PFSK-1 (cell line): ENCODE data around the gene TMEM140.

Experiments used
- FOXP2 ChIP-seq: optimal IDR thresholded peaks from 2 replicates; pipeline ENCODE3; 2011; ENCODE audit warnings: borderline replicate concordance, control low read depth, inconsistent platforms; ENCODE audit not compliant: insufficient read depth; ENCODE audit errors: extremely low read length, extremely low read depth
- POLR2AphosphoS5 ChIP-seq: IDR thresholded peaks from 2 replicates; pipeline ENCODE4 v1.6.1; 2012; ENCODE audit warnings: low read depth, mild to moderate bottlenecking, control low read depth, low read length, moderate library complexity
- SIN3A ChIP-seq: IDR thresholded peaks from 2 replicates; pipeline ENCODE4 v1.6.1; 2012; ENCODE audit warnings: mild to moderate bottlenecking, low read length, moderate library complexity, borderline replicate concordance; ENCODE audit not compliant: insufficient read depth
- TAF1 ChIP-seq: IDR thresholded peaks from 2 replicates; pipeline ENCODE4 v1.6.1; 2012; ENCODE audit warnings: low read length, control low read depth, borderline replicate concordance; ENCODE audit not compliant: insufficient read depth
- TF ChIP-seq, protein P1 (sequence below), 2 experiments: IDR thresholded peaks; 2 replicates each; pipeline versions ENCODE4 v1.6.1 to v1.8.0; 2011 to 2012; ENCODE audit warnings: low read depth in 2 of 2, low read length in 2 of 2, control low read depth in 1 of 2, inconsistent platforms in 1 of 2, mild to moderate bottlenecking in 1 of 2, moderate library complexity in 1 of 2; ENCODE audit not compliant: insufficient read depth in 1 of 2

Gene TMEM140

GRCh38 chr7:135180122-135180521 lies 32.2 kb downstream of the TMEM140 start:
- TF ChIP-seq SIN3A (no peak), TAF1 (no peak), POLR2AphosphoS5 (no peak), FOXP2 (no peak)
- TF ChIP-seq, protein P1, sequence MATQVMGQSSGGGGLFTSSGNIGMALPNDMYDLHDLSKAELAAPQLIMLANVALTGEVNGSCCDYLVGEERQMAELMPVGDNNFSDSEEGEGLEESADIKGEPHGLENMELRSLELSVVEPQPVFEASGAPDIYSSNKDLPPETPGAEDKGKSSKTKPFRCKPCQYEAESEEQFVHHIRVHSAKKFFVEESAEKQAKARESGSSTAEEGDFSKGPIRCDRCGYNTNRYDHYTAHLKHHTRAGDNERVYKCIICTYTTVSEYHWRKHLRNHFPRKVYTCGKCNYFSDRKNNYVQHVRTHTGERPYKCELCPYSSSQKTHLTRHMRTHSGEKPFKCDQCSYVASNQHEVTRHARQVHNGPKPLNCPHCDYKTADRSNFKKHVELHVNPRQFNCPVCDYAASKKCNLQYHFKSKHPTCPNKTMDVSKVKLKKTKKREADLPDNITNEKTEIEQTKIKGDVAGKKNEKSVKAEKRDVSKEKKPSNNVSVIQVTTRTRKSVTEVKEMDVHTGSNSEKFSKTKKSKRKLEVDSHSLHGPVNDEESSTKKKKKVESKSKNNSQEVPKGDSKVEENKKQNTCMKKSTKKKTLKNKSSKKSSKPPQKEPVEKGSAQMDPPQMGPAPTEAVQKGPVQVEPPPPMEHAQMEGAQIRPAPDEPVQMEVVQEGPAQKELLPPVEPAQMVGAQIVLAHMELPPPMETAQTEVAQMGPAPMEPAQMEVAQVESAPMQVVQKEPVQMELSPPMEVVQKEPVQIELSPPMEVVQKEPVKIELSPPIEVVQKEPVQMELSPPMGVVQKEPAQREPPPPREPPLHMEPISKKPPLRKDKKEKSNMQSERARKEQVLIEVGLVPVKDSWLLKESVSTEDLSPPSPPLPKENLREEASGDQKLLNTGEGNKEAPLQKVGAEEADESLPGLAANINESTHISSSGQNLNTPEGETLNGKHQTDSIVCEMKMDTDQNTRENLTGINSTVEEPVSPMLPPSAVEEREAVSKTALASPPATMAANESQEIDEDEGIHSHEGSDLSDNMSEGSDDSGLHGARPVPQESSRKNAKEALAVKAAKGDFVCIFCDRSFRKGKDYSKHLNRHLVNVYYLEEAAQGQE (IDR thresholded peaks at IDR 0.05; ENCODE audit: insufficient read depth in 1 of 2, low read depth in 2 of 2, low read length in 2 of 2) = no peak

DNA sequence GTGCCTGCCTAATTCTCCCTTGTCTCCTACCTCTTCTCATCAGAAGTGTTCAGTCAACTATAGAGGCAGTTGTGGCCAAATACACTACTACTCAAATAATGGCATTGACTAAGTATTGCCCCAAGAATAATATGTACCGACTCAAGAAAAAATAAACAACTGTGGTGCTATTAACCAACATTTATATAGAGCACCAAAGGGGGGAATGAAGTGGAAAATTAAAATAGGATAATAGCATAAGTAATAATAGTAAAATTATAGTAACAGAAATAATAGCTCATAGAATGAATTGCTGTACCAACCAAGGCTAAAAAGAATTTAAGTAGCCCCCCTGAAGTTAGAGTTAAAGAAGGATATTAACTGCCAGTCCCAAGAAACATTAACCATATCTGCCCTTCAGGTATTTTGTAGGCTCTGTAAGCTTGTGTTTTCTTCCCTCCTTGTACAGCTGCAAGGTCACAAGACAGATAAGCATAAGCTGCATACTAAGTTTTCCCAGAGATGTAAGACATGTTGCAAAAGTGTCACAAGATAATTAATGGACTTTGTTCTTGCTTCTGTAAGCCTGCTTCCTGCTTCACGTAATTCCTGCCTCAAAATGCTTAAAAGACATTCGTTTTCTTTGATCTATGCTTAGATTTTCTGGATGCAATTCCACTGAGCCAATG lies 33.5 kb downstream of the TMEM140 start:
- no peak for TF ChIP-seq FOXP2
- no peak for TF ChIP-seq TAF1
- no peak for TF ChIP-seq SIN3A
- no peak for TF ChIP-seq POLR2AphosphoS5
- TF ChIP-seq, protein P1 (IDR thresholded peaks at IDR 0.05; ENCODE audit: insufficient read depth in 1 of 2, low read depth in 2 of 2, low read length in 2 of 2) = no peak

- TF ChIP-seq, protein P1 (IDR thresholded peaks at IDR 0.05; ENCODE audit: insufficient read depth in 1 of 2, low read depth in 2 of 2, low read length in 2 of 2) = no peak
- TF ChIP-seq TAF1 (no peak), FOXP2 (no peak), SIN3A (no peak), POLR2AphosphoS5 (no peak)
Observed at GRCh38 chr7:135181929-135182678, 34.2 kb downstream of the TMEM140 start.

DNA sequence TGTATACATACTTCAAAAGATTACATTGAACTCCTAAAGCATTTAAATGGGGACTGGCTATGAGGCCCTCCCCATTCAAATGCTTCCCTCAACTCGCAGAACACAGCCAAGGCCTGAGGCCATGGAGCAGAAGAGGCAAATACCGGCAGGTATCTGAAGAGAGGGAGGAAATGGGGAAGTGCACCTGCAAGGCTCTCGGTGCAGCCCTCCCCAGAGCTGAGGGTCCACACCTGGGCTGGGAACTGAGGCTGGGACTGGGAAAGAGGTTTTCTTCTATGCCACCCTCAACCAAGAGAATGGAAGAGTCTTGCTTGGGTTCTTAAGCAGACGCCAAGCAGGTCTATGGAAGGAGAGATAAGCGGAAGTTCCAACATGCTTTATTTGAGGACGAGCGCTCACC lies 35.6 kb downstream of the TMEM140 start:
- no peak for TF ChIP-seq FOXP2

DNA sequence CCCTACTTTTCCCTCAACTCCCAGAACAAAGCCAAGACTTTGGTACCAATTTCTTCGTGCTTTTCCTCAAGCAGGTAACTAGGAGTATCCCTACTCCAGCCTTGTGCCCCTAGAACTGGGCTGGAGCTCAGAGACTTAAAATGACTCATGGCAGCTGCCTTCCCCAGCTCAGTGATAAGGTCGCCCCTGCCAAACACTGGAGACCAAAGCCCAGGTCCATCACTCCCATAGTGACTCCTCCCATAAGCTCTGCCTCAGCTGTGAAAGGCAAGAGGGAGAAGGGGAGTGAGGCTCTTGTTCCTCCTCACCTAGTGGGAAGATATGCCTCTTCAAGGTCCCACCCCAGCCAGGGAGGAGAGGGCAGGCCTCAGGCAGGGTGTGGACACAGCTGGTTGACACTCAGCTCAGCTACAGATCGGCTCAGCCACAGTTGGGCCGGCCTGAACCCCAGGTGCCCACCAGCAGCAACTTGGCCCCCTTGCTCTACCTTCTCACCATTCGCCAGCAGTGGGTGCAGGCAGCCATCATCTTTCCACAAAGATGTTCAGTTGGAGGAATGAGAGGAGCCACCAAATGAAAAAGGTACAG lies 36.5 kb downstream of the TMEM140 start:
- TF ChIP-seq, protein P1 (IDR thresholded peaks at IDR 0.05; ENCODE audit: insufficient read depth in 1 of 2, low read depth in 2 of 2, low read length in 2 of 2) = no peak
- no peak for TF ChIP-seq SIN3A
- no peak for TF ChIP-seq POLR2AphosphoS5
- no peak for TF ChIP-seq FOXP2
- no peak for TF ChIP-seq TAF1
